ENCODE results near the gene N4BP2L2.
A peak's percentile ranks its signal among the peaks of the same experiment; 100 is the strongest.

N4BP2L2 gene

GRCh38 chr13:32456591-32456990, 82.0 kb downstream of the N4BP2L2 start:
- no peak for DNase-seq

GRCh38 chr13:32455594-32455903, 83.0 kb downstream of the N4BP2L2 start:
- DNase-seq, result no peak

DNA sequence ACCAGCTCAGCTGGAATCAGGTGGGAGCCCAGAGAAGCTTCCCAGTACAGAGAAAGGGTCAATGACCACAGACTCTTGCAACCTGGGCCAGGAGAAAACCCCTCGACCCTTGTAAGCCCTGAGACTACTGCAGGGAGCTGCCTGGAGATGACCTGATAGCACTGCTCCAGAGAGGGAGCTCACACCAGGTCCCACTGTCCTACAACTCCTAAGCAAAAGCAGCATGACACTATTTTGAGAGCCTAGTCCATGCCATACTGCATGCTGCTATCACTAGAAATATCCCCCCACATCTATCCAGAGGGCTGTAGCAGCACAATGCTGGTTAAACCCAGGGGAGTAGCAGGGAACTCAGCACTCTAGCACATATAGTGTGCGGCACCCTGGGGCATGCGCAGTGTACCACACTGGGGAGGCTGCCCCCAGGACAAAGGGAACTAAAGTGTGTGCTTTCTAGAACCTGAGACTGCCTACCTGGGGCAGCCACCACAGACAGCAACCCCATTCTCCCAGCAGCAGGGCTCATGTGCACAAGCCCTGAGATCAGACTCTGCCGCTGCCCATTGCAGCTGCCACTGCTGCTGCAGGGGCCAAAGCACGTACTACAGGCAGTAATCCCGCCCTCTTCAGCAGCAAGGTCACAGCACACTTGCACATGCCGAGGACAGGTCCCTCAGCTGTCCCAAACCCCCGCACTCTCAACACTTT, 83.6 kb downstream of the N4BP2L2 start:
- DNase-seq, result no peak

DNA sequence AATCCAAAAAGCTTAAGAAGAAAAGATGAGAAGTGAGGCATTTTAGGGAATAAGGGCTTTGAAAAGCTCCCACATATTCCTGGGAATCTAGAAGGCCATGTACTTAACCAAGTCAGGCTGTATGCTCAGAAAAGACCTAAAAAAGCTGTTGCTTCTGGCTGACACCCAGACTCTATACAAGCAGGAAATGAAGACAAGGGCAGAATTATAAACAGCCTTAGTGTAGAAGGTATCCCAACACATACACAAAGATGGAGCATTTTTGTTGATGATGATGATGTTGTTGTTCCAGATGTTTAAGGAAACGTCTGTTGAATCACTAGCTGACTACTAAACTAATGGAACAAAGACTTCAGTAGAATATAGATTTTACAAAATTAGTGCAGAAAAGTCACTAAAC, 84.6 kb downstream of the N4BP2L2 start:
- DNase-seq, result no peak

- no peak for DNase-seq
These were observed 89.6 kb downstream of the N4BP2L2 start for GRCh38 chr13:32448972-32449371.

- peak; percentile 30 for DNase-seq
These were observed 90.5 kb downstream of the N4BP2L2 start for GRCh38 chr13:32447894-32448623.

DNA sequence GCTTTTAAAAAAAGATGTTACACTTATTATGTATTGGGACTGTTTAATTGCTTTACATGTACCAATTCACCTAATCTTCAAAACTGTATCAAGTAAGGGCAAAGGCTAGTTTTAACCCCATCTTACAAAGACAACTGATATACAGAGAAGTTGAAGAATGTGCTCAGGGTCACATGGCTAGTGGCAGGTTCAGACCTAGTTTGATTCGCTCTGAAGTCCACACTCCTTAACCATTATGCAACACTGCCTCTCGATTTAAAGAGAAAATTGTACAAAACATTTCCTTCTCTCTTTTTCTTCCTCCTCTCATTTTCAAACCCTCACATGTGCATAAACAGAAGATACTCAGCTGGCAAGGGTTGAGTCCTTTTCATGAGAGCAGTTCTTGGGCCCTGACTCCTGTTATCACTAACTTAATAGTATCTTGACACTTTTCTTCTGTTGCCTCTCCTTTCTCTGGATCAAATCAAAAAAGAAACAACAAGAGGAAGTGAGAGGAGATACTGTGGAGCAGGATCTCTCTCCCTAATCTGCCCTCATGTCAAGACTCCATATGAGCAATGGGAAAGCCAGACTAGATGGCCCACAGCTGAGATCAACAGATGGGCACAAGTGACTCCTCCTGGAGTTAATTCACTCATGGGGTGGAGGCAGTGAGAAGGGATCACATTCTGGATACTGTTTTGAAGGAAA, 91.7 kb downstream of the N4BP2L2 start:
- no peak for DNase-seq

- DNase-seq, result no peak
These were observed 92.4 kb downstream of the N4BP2L2 start for GRCh38 chr13:32446220-32446619.

DNA sequence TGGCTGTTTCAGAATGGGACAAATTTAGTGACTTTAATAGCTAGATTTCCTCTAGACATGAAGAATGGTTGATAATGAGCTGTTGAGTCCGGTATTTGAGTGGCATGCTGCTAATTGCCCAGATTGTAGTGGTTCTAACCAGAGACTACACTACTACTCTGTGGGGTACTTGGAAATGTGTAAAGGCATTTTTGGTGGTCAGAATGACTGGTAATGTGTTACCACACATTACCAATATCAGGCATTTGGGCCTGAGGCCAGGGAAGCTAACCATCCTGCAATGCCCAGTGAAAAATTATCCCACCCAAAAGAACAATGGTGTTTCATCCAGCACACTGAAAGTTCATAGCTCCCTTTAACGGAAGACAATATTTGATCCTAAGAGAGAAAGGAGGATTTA, 93.1 kb downstream of the N4BP2L2 start:
- DNase-seq, result no peak

- DNase-seq, result peak; percentile 30
These were observed 95.5 kb downstream of the N4BP2L2 start for GRCh38 chr13:32443111-32443510.

GRCh38 chr13:32438871-32439270, 99.7 kb downstream of the N4BP2L2 start:
- no peak for DNase-seq

GRCh38 chr13:32432856-32433255, 105.7 kb downstream of the N4BP2L2 start:
- DNase-seq, result no peak

DNA sequence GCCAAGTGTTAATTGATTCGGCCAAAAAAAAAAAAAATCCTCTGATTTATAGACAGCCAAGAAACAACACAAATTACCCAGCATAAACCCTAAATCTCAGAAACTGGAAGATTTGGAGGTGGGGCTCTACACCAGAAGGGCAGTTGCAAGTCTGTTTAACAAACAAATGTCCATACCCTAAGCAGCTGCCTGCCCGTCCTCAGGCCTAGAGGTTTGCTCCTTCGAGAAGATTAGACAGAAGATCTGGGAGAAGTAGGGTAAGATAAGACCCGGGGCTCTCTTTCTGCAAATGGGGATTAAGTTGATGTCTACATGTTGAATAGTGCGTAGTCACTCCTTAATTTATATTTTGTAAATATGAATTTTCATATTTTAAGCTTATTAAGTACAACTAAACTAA, 107.2 kb downstream of the N4BP2L2 start:
- DNase-seq, result no peak

- DNase-seq, result no peak
These were observed 108.4 kb downstream of the N4BP2L2 start for GRCh38 chr13:32430018-32430747.

DNA sequence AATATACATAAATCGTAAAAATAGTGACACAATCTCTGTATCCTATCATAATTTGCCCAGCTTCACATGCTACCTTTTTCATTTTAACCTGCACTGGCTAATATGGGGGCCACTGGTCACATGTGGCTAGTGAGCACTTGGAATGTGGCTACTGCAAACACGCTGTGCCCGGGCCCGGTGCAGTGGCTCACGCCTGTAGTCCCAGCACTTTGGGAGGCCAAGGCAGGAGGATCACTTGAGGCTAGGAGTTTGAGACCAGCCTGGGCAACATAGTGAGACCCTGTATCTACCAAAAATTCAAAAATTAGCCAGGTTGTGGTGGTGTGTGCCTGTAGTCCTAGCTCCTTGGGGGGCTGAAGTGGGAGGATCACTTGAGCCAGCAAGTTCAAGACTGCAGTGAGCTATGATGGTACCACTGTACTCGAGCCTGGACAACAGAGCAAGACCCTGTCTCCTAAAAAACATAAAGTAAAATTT, 109.1 kb downstream of the N4BP2L2 start:
- no peak for DNase-seq

DNA sequence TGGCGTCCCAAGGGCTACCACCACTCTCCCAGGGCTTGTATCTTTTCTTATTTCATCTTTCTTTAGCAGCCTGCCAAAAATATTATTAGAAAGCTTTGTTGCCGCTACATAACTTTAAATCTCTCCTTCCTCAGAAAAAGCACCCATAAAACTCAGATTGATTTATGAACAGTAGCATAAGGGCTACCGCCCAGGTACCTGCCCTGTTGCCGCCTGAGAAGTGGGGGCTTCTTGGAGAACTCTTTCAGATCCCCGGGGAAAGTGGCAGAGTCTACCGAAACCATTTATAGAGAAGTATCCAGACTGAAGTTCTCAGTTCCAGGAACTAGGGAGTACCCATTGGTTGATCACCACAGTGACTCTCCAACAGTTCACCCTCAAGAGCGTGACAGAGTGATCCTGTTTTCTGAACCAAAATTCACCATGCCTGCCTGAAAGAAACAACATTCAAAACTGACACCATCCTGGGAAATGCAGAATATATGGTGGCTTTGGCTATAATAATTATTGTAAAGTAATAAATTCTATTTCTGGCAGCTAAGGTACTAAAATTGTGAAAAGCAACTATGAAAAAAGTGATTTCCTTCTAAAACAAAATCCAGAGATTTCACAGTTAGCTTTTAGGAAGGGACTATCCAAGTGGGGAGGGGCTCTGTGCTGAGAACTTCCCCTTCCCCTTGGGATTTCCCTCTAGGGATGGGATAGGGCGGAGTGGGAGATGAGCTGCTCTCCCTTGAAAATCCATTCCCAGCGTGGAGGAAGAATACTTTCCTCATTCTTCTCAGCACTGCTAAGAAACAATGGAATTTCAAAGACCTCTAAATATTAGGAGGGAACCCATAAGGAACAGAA, 109.8 kb downstream of the N4BP2L2 start:
- DNase-seq, result no peak

DNA sequence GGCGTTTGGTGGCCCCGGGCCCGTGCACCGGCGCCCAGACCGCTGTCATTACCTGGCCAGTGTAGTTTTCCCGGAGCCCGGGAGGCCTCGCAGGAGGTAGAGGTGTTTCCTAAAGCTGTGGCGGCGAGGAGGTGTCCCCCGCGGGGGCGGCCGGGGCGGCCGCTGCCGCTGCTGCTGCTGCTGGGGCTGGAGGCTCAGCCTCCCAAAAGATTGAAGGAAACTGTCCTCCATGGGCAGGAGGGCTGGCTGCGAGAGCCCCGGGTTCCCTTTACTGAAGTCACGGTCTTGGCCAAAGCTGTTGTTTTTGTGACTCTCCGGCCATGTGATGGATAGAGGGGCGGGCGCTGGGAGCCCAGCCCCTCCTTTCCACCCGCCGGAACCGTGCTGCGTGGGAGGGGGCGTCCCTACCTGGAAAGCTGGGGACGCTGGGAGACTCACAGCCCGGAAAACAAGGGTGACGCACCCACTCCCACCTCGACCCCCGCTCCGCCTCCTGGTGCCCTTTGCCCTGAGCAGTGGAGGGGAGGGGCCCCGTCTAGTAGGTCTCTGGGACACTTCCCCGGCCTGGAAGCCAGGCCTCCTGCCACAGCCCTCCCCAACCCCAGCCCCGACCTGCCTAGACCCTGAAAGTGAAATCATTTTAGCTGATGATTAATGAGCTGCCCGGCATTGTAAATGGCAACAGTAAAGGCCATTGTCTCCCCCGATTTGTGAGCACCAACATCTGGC, 110.6 kb downstream of the N4BP2L2 start, which contains the start of gene N4BP2L1:
N4BP2L1 (minus strand) TSS at position 279 of the 729 bp plus-strand sequence; CDS start at position 231, 48 bp downstream.
- peak; percentile 87 for DNase-seq

DNA sequence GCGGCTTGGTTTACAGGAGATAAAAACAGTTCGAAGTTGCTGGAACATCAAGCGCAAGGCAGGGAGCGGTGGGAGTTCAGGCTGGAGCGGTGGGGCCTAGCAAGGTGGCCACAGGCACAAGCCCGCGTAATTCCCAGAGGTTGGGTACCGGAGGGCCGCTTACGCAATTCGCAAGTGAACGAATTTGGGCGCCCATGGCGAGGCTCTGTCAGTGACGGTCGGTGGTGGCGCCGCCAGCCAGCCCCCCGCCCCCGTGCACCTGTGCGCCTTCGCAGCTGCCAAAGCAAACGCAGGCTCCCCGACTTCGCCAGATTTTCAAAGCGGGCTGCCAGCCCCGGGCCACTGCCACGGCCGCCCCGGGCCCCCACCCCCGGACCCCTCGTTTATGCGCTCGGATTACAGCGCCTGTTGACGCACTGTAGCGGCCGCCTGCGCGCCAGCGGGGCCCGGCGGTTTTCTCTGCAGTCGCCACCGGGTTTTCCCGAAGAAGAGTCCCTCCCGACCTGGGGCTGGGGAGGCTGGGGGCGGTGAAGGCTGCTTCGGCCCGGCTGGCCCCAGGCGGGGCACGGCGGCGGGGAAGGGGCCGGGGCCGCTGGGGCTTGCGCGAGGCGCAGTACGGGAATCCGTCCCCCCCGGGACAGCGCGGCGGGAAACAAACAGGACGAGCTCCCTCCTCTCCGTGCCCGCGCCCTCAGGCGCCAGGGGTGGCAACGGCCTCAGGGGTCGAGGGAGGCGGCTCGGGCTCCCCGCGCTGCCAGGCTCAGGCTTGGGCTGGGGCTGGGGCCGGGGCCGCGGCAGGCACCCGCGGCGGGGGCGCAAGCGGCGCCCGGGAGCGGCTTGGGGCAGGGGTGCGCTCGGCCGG, 111.4 kb downstream of the N4BP2L2 start:
- DNase-seq, result peak; percentile 65

DNA sequence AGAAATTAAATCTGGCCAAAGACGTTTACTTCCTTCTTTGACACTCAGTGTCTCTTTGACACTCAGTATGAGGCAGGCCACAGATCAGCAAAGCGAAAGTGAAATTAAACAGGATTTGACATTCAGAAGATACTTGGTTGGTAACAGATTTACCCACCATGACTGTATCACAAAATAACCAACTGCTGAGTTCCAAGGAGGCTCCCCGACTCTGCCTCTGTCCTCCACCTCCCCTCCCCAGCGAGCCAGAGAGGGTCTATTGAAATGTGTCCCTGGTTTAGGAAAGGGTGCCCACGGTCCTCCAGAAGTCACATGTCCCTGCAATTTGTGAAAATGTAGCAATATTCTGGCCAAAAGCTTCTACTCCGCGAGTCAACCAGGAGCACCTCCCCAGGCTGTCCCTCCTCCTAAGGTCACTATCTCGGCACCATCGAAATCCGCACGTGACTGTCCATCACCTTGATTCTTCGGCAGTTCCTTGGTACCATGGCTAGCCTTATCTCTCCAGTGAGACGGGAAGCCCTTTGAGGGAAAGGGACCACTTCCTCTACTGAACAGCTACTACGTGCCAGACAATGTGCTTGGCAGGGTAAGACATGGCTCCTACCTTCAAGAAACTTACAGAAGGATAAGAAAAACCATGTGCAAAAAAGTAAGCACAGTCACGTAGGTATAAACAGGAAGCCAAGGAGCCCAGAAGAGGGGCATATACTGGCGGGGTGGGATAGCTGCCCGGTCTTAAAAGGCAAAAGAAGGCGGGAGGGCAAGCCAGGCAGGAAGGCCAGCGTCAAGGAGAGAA, 112.2 kb downstream of the N4BP2L2 start:
- DNase-seq, result peak; percentile 79

DNA sequence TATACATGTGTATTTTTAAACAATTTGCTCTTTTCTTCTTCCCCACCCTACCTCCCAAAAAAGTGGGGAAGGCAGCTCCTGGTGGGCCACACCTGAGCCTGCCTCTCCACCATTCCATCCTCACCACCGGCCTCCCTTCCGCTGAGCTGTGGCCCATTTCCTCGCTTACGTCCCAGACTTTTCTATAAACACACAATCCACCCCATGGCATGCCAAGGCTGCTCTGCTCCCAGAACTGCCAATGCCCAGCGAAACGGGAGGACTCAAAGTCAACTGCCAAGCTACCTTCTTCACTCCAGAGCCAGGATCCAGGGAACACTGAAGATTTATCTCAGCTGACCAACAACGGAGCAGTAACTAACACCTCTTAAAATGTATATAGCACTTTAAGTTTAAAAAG, 113.4 kb downstream of the N4BP2L2 start:
- DNase-seq, result no peak

Measured in activated CD4-positive, alpha-beta T cell treated with anti-CD3 and anti-CD28 coated beads, Interleukin-2, Interleukin-6, amounts not matched to agents 100 ng/mL and 50 ng/mL, durations not matched to agents 16 hours and 8 hours (primary cell).